Activated T-helper 9 cell treated with anti-CD3 and anti-CD28 coated beads, Interleukin-2, amount 50 U/mL, for 16 hours (primary cell): Measurements from ENCODE around the gene MGLL.

Experiments
- DNase-seq: peaks from one replicate; pipeline ENCODE4 v3.0.0-alpha.2; 2020; ENCODE audit warnings: low read depth

MGLL gene

DNA sequence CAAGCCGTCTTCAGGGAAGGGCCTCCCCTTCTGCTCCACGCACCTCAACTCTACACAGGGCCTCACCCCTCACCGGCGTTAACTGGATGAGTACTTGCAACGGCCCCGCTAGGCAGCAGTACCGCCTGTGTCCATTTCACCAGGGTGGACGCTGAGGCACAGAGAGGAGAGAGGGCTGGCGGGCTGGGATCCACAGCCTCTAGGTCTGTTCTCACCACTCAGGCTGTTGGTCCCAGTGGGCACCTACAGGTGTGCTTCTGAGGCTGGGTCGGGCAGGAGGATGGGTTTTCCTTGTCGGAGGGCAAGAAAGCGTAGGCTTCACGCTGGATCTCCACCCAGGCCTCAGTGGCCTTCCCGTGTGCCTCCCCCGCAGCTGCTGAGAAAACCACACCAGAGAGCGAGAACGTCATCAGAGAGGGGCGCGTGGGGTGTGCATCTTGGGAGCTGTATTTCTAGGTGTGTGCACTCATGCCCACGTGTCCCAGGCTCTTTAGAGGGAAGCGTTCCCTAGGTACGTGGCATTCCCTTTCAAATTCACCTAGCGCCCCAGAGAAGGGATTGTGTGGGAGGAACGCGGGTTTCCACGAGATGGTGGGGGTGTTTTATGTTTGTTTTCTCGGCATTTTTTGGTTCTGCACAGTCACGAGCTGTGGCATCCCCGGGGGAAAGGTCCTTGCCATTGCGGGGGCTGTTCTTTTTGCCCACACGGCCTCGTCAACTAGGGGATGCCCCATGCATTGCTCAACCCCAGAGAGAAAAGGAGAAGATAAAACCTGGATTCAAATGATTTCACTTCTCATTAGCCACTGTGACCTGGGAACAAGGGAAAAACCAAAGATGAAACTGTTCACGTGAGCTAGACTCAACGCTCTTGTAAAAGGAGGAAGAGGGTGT, 67.7 kb downstream of the MGLL start:
- DNase-seq: no peak

DNA sequence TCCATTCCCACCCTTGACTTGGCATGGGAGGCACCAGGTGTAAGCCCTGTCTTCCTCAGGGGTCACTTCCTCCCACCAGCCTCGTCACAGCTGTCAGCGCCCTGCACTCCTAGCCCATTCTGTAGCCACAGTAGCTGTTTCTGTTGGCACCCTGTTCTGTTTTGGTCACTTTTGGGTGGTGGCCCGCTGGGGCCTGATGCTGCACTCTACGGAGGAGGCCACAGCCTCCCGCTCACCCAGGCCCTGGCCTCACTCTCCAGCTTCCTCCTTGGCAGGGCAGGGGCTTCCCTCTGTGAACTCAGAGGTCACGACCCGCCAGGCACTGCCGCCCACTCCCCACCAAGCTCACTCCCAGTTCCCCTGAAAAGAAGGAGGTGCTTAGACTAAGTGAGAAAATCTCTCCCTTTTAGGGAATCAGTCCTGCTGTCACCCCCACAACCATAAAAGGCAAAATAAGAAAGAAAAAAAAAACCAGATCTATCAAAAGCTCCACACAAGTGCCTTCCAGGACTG, 68.4 kb downstream of the MGLL start:
- DNase-seq: no peak

GRCh38 chr3:127753338-127753737, 69.0 kb downstream of the MGLL start:
- DNase-seq: no peak

GRCh38 chr3:127751782-127752181, 70.5 kb downstream of the MGLL start:
- DNase-seq: no peak

- no peak for DNase-seq
Measured at GRCh38 chr3:127751163-127751621, 71.1 kb downstream of the MGLL start.

GRCh38 chr3:127750226-127751031, 71.9 kb downstream of the MGLL start:
- no peak for DNase-seq

DNA sequence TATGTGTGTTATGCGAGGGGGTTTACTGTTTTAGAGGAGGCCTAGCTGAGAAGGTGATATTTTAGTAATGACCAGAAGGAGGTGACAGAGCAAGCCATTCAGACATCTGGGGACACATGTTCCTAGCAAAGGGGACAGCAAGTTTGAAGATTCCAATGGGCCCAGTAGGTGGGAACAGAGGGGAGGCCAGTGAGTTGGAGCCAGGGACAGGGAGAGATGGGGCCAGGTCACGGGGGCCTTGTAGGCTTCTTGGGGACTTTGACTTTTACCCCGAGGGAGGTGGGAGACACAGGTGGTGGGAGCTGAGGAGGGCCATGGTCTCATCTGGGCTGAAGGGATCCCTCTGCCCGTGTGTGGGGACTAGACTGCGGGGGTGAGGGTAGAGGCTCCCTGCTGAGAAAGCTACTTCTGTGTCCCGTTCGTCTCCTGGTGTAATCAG, 72.5 kb downstream of the MGLL start:
- DNase-seq: no peak

- DNase-seq: no peak
Measured at GRCh38 chr3:127749361-127749760, 73.0 kb downstream of the MGLL start.

DNA sequence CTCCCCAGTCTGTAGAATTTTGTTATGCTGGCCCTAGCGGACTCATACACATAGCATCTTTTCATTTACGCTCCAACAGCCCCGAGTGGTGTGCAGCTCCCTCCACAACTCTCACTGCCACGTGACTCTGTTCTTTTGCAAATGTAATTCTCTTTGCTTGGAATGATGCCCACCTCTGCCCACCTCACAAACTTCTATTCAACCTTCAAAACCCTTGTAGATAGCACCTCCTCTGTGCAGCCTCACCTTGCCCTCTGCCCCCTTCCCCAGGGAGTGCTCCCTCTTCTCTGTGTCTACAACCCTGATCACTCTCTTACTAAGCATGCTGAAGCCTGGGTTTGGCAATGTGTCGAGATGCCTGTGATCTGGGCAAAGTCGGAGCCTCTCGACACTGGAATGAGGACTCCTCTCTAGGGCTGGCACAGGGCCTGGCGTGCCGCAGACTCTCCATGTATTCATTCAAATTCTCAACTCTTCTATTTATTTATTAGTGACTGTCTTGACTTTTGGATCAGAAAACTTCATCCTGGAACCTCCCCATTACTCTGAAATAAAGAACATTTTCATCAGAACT, 73.5 kb downstream of the MGLL start:
- no peak for DNase-seq

DNA sequence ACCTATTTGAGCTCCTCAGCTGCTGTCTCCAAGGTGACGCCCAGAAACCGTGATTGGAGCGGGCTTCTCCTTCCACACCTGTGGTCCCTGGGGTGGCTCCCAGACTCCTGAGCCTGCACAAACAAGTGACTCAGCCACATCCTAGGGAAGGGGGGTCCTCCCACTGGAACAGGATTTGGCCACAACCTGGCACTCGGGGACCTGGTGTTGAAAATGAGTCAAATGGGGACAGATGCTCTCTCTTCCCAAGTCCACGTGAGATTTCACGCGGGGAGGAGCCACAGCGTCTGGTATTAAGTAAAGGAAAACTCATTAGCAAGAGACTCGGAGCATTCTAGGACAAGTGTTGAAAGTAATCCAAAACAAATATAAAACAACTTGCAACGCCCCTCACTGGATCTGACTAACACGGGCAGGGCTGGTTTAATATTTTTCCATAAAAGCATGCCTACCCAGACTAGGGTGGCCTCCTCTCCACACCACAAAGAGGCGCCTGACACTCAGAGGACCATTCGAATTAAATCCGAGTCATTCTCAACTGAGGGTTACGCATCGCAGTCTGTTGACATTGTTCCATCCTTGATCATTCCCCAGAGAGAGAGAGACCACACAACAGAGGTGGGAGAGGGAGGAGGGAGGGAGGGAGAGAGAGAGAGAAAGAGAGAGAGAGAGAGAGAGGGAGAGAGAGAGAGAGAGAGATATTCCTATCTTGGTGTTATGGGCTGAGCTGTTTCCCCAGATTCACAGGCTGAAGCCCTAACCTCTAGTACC, 74.4 kb downstream of the MGLL start:
- no peak for DNase-seq

DNA sequence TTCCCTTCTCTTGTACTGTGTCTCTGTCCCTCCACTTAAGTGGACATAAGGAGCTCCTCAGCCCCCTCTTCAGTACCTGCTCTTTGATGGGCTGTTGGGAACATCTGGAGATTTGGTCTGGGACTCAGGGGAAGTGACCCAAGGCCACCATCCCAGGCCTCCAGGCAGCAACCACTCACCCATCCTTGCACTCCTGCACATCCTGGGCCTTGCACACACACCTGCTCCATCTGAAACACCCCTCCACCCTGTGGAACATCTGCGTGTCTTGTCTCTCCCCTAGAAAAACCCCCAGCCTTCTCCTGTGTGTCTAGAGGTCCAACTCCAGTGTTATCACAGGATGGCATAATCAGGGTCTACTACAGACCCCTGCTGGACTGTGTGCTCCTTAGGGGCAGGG, 75.2 kb downstream of the MGLL start:
- DNase-seq: no peak

DNA sequence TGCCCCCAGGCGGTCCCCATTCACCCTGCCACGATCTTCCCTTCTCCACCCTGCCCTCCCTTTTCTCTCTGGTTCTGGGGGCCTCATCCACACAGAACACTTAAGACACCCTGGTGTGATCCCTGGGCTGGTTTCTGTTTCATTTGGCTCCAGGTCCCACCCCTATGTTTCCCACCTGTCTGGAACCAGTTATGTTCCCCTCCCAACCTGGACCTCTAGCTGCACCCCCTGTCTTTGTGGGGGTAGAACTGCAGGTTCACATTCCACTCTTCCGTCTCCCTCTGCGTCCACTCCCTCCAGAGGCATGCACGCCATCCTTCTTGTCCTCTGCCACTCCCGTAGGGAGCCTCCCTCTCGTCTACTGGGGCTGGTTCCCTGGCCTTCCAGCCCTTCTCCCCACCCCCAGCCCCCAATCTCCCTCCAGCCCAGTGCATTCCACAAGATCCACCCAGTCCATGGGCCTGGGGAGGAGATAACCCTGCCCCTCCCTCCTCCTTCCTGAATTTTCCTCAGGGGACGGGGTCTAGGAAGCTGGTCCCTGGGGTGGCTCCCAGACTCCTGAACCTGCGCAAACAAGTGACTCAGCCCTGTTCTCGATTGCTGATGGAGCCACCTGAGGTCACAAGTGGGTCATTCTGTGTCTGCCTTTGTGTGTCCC, 75.8 kb downstream of the MGLL start:
- DNase-seq: no peak

DNA sequence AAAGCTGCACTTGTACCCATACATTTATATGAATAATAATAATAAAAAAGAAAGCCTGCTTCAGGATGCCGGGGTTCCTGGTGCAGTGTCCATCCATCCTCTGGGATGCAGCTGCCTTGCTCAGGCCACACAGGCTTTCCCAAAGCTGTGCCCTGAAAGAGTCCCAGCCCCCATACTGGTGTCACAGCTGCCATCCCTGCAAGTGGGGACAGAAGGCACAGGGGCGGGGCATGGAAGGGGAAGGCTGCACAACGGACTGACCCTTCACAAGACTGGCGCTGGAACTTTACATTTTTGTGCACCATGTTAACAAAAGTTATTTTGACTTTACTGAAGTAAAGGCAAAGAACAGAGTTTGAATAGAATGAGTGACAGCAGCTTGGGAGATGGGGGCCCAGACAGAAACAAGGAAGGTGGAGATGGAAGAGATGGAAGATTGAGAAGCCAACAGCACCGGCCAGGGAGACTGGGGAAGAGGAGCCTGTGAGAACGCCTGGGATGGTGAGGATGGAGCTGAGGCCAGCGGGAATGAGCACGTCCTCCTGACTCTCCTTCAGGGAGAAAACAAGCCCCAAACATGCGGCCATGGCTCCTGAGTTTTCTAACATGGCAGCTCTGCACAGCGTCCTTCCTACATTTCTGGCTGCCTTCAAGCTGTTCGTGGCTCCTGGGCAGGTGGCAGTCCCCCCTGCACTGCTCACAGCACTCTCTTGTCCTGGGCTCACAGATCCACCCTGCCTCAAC, 76.5 kb downstream of the MGLL start:
- DNase-seq: no peak

DNA sequence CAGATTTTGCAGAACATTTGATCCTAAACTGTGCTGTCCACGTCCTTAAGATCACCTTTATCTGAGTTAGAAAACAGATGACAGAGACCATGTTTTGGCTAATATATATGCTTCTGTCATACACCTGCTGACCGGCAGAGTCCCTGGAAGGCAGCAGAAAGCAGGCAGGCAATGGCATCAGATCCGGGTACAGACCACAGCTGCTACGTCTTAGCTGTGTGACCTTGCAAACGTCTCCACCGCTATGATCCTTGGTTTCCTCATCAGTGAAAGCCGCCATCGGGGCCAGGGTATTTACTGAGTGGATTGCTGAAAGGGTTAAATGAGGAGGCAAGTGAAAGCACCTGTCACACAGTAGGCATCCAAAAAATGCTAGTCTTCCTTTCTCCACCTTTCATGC, 77.4 kb downstream of the MGLL start:
- no peak for DNase-seq

- DNase-seq: no peak
Measured at GRCh38 chr3:127744253-127744815, 78.0 kb downstream of the MGLL start.

DNA sequence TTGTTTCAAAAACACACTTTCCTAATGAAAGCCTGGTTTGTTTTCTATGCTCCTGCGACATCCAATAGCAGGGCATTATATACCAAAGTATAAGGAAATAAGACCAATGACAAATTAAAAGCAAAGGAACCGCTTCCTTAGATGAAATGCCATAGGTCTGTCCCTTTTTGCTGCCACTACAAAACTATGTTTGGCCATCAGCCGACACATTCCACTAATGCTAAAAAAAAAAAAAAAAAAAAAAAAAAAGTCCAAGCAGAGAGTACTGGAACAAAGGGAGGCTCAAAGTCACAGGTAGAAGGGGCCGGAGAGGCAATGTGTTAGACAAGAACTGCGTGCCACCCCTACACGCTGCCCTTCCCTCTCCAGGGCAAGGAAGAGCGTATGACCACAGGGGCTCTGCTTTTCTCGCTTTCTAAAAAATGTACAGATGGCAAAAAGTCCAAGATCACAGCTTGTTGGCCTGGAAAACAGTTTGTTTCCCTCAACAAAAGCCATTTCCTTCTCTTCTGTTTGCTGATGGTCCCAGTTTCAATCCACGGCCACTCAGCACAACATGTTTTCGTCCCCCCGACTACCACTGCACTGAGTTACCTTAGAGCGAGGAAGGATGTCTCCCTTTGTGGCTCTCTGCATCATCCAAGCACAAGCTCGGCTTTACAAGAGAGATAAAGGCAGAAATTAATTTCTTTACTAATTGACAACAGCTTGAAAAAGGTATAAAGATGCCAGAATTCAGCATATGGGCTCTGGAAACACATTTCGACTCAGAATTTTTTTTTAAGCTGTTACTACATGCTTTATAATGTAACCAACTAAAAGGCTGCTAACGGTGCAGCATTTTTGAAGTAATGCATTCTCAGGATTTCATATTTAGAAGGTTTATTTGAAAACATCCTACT, 78.7 kb downstream of the MGLL start:
- DNase-seq: no peak

DNA sequence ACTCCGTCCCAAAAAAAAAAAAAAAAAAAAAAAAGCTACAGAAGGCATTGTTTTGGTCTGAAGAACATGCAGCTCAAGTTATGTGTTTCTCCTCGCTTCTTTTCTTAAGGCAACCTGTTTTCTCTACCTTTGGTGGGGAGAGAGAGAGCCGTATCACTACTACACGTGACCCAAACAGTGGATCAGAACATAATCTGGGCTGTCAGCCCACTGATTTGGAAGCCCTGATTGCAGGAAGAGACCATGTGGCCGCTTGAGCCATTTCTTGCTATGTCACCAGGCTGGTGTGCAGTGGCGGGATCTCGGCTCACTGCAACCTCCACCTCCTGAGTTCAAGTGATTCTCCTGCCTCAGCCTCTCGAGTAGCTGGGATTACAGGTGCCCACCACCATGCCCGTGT, 79.7 kb downstream of the MGLL start:
- no peak for DNase-seq

DNA sequence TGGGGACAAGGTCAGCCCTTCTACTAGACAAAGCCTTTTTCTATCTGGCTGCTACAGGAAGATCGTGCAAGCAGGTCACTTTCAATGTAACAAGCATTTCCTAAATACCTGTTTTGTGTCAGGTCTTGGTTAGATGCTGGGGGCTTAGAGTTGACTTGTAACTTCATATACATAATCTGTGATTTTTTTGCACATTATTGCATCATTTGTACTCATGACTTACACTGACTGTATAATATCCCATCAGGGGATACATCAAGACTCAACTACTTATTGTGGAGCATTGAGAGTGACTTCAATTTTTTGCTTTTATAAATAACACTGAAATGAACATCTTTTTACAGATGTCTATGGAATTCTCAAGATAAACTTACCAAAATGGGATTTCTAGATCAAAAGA, 80.6 kb downstream of the MGLL start:
- no peak for DNase-seq

- DNase-seq: no peak
Measured at GRCh38 chr3:127741246-127741645, 81.1 kb downstream of the MGLL start.
